Measurements from ENCODE around the gene LHCGR.

GRCh38 chr2:48674933-48675332 is 80.6 kb downstream of the LHCGR start:
- TF ChIP-seq EP300 (IDR thresholded peaks at IDR 0.05) (no peak), CTCF (IDR thresholded peaks at IDR 0.05) (no peak), POLR2AphosphoS5 (IDR thresholded peaks at IDR 0.05) (no peak)

Measured in gastroesophageal sphincter (tissue), 3 donors.